NCI-H748 (cell line): ENCODE data around the gene ERC1.
A peak's percentile ranks its signal among the peaks of the same experiment; 100 is the strongest.

Experiments used
- DNase-seq: peaks from one replicate; lab custom pipeline; 2025; ENCODE audit not compliant: unreplicated experiment; lab: John Stamatoyannopoulos, UW

The ERC1 gene

GRCh38 chr12:1469070-1469469, 478.0 kb downstream of the ERC1 start:
- no peak for DNase-seq

DNA sequence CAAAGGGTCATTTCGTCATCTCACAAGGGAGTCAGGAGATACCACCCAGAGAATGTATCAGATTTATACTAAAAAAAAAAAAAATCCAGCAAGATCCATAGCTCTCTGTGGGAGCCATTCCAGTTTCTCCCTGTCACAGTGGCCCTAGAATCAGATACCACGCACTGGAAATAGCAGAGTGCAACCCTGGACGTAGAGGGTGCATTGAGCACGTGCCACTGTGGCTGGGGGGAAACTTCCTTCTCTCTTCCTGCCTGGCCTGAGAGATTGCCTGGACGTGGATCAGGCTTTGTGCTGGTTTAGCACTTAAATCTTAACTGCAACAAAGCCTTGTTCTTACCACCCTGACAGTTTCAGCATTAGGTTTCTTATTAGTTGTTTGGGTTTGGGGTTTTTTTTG, 479.0 kb downstream of the ERC1 start:
- no peak for DNase-seq

- DNase-seq = no peak
Measured at GRCh38 chr12:1471224-1471623, 480.2 kb downstream of the ERC1 start.

DNA sequence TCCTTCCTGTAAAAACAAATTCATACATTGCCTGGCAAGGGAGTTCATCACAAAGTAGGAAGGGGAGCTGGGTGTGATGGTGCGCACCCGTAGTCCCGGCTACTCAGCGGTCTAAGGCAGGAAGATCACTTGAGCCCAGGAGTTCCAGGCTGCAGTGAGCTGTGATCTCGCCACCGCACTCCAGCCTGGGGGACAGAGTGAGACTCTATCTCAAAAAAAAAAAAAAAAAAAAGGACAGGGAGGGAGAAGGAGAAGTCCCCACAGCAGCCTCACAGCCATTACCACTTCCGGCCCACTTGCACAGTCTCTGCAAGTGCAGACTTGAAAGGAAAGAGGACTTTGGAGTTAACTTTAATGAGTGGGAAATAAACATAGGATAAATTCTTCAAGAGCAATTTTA, 482.4 kb downstream of the ERC1 start:
- DNase-seq = no peak

DNA sequence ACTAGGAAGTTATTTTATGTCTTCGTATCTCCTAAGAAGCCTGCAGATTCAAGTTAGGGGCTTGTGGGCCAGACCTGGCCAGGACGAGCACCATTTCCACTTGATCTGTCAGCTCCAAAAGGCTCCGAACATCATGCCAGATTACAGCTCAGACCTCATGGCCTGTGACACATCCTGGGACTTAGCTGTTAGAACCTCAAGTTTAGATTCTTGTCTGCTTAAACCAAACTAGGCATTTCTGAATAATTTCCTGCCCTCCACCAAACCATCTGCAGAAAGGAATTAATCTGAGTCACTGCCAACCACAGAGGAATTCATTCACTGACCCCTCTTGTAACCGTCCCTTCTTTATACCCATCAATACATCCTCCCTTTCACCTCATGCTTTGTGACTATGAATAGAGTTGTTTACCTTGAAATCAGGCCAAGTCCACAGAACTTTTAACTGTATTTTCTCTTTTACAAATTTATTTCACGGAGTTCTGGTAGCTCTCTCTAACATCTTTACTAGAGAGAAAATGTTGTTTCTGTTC, 483.1 kb downstream of the ERC1 start:
- peak; percentile 7 for DNase-seq

- DNase-seq = peak; percentile 4
Measured at GRCh38 chr12:1474574-1475153, 483.6 kb downstream of the ERC1 start.

GRCh38 chr12:1479645-1480044, 488.6 kb downstream of the ERC1 start:
- no peak for DNase-seq

GRCh38 chr12:1481326-1481725, 490.3 kb downstream of the ERC1 start:
- no peak for DNase-seq

DNA sequence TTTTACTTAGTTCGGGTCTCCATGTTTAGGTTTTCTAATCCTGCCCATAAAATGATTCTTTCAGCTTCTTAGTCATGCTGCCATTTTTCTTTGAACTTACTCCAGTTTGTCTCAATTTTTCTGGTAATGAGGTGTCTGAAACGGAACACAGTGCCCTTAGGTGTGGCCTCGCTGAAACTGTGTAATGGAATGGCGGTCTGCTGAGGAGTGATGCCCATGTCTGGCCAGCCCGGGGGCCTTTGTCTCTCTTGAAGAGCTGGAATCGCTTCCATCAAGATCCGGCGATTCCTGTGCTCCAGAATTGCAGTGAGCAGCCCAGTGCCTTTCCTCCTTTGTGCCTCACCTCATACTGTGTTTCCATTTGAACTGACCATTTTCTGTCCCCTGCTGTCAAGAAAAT, 490.9 kb downstream of the ERC1 start:
- DNase-seq = no peak

DNA sequence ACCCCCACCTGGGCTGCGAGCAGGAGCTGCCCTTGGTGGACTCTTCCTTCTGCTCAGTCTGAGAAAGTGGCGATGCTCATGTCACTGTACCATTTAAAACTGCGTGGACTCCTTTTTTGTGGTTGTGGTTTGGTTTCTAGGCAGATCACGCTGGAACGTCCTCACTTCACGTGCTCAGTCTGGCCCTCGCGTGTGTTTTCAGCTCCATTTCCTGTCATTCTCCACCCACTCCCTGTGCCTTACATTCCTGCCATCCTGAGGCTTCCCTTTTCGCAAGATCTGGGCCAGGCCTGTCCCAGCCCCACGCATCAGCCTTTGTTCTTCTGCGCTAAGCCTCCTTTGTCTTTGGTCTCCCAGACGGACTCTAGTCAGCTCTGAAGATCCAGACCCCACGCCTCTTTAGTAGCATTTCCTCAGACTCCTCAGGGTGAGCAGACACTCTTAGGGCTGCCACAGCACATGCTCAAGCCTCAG, 497.9 kb downstream of the ERC1 start:
- DNase-seq = no peak

DNA sequence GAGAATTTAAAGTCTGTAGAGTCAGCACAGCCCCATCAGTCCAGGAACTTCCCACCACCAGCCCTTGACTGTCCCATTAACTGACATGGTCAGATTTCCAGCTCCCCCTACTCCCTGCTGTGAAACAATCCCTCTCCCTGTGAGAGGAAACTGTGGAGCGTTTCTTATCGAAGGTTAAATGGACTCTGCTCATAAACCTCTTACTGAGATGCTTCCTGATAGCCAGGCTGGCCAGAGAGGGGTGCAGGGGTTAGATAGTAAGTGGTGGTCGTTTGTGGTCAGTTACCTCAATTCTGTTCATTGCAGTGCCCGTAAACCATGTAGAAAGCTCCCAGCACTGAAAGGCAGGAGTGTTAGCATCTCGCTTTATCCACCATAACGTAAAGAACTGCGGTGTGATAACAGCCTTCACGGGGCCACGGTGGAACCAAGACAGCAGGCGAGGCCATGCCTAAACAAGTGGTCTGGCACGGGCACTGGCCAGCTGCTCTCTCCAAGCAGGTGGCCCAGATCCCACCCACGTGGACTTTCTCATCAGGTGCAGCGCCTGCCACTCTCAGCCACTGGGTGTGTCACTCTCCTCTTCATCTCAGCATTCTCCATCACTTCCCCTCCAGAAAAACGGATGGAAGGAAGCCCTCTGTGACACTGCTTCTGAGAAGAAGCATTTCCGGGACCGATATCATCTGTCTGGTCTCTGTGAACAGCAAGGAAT, 501.1 kb downstream of the ERC1 start:
- no peak for DNase-seq

- no peak for DNase-seq
Measured at GRCh38 chr12:1493781-1494565, 502.9 kb downstream of the ERC1 start.

DNA sequence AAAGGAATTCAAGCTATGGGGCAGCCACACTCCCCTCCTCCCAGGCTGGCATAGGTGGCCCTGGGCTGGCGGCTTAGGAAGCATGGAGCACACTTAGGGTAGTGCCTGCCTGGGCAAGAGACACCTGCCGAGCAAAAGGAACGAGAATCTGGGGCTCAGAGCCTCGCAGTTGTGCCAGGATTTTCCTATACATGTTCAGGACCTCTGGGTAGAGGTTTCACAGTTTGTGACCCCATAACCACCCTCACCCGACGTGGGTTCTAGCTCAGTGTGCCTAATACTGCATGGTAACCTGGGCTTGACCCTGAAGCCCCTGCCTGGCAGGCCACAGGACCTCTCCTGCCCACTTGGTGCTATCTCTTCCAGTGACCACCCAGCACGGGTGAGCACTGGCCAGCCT, 503.8 kb downstream of the ERC1 start:
- no peak for DNase-seq

DNA sequence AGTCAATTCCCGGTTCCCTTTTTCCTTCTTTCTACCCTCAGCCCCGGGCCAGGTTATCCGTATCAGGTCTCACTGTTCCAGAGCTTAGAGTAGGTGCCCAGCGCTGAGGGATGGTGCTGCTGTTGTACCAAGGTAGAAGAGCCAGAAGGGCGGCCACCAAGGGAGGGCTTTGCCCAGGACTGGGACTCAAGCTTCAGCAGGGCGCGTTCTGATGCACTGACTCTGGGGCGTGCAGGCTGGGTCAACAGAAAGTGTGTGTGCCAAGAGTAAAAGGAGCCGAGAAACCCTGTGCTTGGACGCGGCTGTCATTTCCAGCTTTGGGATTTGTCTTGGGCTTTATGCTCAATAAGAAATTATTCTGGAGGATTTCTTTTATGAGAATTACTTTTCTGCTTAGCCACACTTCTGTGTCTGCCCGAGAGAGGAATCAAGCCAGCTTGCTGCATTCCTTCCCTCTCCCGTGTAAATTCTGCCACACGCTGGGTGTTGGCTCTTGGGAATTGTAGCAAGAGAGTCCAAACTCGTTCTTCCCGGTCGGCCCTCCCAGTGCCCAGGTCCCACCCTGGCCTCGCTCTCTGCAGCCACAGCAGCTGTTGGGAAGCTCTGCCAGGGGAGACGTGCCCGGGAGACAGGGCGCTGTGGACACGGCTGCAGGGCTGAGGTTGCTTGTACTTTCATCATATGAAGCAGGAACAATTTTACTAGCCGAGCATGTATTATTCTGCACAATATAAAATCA, 505.3 kb downstream of the ERC1 start:
- no peak for DNase-seq

- DNase-seq = no peak
Measured at GRCh38 chr12:1497161-1497560, 506.1 kb downstream of the ERC1 start.

GRCh38 chr12:1498199-1498740, 507.2 kb downstream of the ERC1 start:
- DNase-seq = no peak

DNA sequence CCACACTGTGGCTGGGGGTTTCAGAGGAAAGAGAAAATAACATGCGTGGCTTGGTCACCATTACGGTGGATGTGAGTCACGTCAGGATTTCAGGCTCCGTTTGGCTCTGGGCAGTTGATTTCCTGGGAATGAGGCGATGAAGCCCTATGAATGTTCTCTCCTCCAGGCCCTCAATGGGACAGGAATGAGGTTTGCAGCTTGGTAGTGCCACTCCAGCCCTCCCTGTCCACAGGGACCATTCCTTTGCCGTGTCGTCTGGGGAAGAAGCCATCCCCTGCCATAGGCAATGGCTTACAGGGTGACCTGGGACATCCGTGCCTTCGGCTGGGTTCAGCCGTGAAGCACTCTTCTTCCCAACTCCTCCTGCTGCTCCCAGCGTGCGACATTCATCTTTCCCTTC, 508.3 kb downstream of the ERC1 start:
- DNase-seq = no peak

DNA sequence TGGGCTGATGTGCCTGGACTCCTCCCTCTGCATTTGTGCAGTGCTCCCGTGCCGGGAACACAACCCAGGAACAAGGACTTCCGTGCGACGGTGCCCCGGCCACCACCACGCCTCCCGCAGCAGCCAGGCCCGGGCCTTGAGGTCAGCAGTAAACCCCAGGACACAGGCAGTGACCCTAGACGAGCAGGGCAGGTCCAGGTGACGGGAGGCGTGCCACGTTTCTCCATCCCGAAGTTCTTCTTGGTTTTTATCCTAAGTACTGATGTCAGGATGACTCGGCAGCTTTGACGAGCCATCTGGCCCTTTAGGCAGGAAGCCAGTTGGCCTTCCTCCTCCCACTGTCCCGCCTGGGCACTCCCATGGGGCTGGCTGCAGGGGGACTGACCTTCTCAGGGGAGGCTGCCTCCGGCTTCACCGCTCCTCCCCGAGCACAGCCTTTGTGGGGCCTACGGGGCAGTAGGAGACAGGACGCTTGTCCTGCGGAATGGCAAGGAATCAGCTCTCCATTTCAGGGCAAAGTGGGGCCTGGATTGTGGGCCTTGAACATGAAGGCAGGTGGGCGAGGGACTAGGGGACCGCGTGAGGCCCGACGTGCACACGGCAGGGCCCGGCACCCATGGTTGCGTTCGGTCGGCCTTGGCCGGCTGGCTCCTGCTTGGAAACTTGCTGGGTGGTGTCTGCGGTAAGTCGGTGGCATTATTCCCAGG, 509.2 kb downstream of the ERC1 start:
- no peak for DNase-seq

GRCh38 chr12:1501001-1501400, 510.0 kb downstream of the ERC1 start:
- DNase-seq = no peak

DNA sequence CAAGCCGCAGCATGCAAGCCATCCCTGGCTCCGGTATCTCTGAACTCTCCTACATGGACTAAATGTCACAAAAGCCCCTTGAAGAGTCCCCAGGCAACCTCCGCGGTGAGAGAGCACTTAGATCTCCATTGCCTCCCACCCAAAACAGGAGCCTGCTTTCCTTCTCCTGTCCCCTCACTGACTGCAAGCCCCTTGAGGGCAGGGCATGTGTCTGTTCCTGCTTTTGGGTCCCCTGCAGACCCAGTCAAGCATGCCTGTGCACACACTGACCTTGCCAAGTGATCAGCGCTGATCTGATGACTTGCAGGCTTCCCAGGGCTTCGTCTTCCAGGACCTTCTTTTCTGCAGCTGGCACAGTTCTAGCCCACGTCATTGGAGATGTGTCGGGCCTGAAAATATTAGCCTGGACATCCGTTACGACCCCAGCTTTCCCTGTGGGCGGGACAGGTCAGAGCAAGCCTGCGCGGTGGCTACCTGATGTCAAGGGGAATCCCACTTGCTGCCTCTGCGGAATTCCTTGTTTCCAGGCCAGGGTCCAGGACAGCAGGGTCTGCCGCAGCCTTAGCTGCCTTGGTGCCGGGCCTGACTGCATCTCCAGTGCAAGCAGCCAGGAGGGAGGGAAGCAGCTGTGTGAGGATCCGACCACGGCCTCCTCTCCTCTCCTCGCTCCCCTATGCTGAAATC, 510.8 kb downstream of the ERC1 start:
- DNase-seq = no peak
